Measurements from ENCODE around the gene PDX1.

GRCh38 chr13:27918041-27918917, 1.5 kb upstream of the PDX1 start:
- TF ChIP-seq, protein P1, sequence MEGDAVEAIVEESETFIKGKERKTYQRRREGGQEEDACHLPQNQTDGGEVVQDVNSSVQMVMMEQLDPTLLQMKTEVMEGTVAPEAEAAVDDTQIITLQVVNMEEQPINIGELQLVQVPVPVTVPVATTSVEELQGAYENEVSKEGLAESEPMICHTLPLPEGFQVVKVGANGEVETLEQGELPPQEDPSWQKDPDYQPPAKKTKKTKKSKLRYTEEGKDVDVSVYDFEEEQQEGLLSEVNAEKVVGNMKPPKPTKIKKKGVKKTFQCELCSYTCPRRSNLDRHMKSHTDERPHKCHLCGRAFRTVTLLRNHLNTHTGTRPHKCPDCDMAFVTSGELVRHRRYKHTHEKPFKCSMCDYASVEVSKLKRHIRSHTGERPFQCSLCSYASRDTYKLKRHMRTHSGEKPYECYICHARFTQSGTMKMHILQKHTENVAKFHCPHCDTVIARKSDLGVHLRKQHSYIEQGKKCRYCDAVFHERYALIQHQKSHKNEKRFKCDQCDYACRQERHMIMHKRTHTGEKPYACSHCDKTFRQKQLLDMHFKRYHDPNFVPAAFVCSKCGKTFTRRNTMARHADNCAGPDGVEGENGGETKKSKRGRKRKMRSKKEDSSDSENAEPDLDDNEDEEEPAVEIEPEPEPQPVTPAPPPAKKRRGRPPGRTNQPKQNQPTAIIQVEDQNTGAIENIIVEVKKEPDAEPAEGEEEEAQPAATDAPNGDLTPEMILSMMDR (IDR thresholded peaks at IDR 0.05), result no peak
- TF ChIP-seq POLR2A (IDR thresholded peaks at IDR 0.05), result no peak
